Neural cell (in vitro differentiated cells): ENCODE data around the gene TSPAN31. TPM values are rescaled to one million over a fixed set of nuclear protein-coding genes. Genes with fewer than 3 reads are reported as not detected.

Experiments
- H2AFZ ChIP-seq: fragments of 200-600, 300-800 bp; sonication (generic), shearing (Covaris generic); 2 replicates; pipeline ENCODE4 v1.6.0; 2014; ENCODE audit warnings: low read depth, mild to moderate bottlenecking, antibody characterized with exemption, low read length, moderate library complexity
- H3F3A ChIP-seq: fragments of 200-600 bp; shearing (Covaris generic); 2 replicates; pipeline ENCODE4 v1.6.1; 2016; ENCODE audit warnings: mild to moderate bottlenecking, moderate library complexity, mixed read lengths, antibody characterized with exemption, low read length; ENCODE audit not compliant: insufficient read depth, poor library complexity, severe bottlenecking
- H3K27ac ChIP-seq: fragments of 200-600, 300-800 bp; sonication (generic), shearing (Covaris generic); 2 replicates; pipeline ENCODE4 v1.5.1; 2014; ENCODE audit warnings: mild to moderate bottlenecking, low read length, moderate library complexity
- H3K27me3 ChIP-seq: fragments of 300-800, 200-600 bp; sonication (generic), shearing (Covaris generic); 2 replicates; pipeline ENCODE4 v1.6.0; 2014; ENCODE audit warnings: mild to moderate bottlenecking, low read depth, low read length, moderate library complexity; ENCODE audit not compliant: insufficient read depth
- H3K36me3 ChIP-seq: fragments of 300-800, 200-600 bp; sonication (generic), shearing (Covaris generic); 2 replicates; pipeline ENCODE4 v1.5.1; 2014; ENCODE audit warnings: mild to moderate bottlenecking, antibody characterized with exemption, low read length, moderate library complexity; ENCODE audit not compliant: insufficient read depth
- H3K4me2 ChIP-seq: fragments of 300-800, 200-600 bp; sonication (generic), shearing (Covaris generic); 2 replicates; pipeline ENCODE4 v1.6.0; 2014; ENCODE audit warnings: mild to moderate bottlenecking, low read length
- H3K4me3 ChIP-seq: fragments of 300-800, 200-600 bp; sonication (generic), shearing (Covaris generic); 2 replicates; pipeline ENCODE4 v1.5.1; 2014; ENCODE audit warnings: mild to moderate bottlenecking, low read length, moderate library complexity
- H3K79me2 ChIP-seq: fragments of 200-600 bp; shearing (Covaris generic); replicated peaks from 2 replicates; pipeline ENCODE4 v1.6.0; 2014; ENCODE audit warnings: mild to moderate bottlenecking, low read length, moderate library complexity; ENCODE audit not compliant: insufficient read depth
- H3K9ac ChIP-seq: fragments of 300-800, 200-600 bp; sonication (generic), shearing (Covaris generic); 2 replicates; pipeline ENCODE4 v1.6.1; 2016; ENCODE audit warnings: mild to moderate bottlenecking, low read length, mixed read lengths
- H3K9me2 ChIP-seq: fragments of 200-600 bp; shearing (Covaris generic); 2 replicates; pipeline ENCODE4 v1.6.1; 2016; ENCODE audit warnings: mild to moderate bottlenecking, low read length, mixed read lengths; ENCODE audit not compliant: insufficient read depth
- H3K9me3 ChIP-seq: fragments of 200-600, 300-800 bp; sonication (generic), shearing (Covaris generic); 2 replicates; pipeline ENCODE4 v1.6.1; 2016; ENCODE audit warnings: mild to moderate bottlenecking, mixed run types, low read length, moderate library complexity, mixed read lengths
- H4K20me1 ChIP-seq: fragments of 200-600 bp; shearing (Covaris generic); 2 replicates; pipeline ENCODE4 v1.6.1; 2016; ENCODE audit warnings: mild to moderate bottlenecking, mixed run types; ENCODE audit not compliant: insufficient read depth
- CTCF ChIP-seq: fragments of 450-650 bp; IDR thresholded peaks from 2 replicates; pipeline ENCODE4 v1.5.1; 2014; ENCODE audit warnings: antibody characterized with exemption, mild to moderate bottlenecking, moderate library complexity; ENCODE audit not compliant: poor library complexity, severe bottlenecking
- EP300 ChIP-seq: fragments of 450-650 bp; conservative IDR thresholded peaks from 2 replicates; pipeline ENCODE4 v1.6.1; 2014; ENCODE audit warnings: antibody characterized with exemption, mild to moderate bottlenecking, moderate library complexity; ENCODE audit not compliant: poor library complexity, severe bottlenecking
- EZH2 ChIP-seq: fragments of 200-600, 300-800 bp; shearing (Covaris generic), sonication (generic); IDR thresholded peaks from 2 replicates; pipeline ENCODE4 v1.6.1; 2014; ENCODE audit warnings: antibody characterized with exemption, low read length, borderline replicate concordance, mild to moderate bottlenecking; ENCODE audit not compliant: insufficient read depth, poor library complexity, severe bottlenecking
- MXI1 ChIP-seq: fragments of 450-650 bp; conservative IDR thresholded peaks from 2 replicates; pipeline ENCODE4 v1.6.1; 2014; ENCODE audit warnings: antibody characterized with exemption, mild to moderate bottlenecking; ENCODE audit not compliant: poor library complexity, severe bottlenecking
- POLR2AphosphoS5 ChIP-seq: IDR thresholded peaks from 2 replicates; pipeline ENCODE4 v1.6.1; 2012
- RAD21 ChIP-seq: fragments of 450-650 bp; conservative IDR thresholded peaks from 2 replicates; pipeline ENCODE4 v1.6.1; 2014; ENCODE audit warnings: antibody characterized with exemption, mild to moderate bottlenecking, moderate library complexity
- REST ChIP-seq: IDR thresholded peaks from 2 replicates; pipeline ENCODE4 v1.6.1; 2012; ENCODE audit warnings: borderline replicate concordance
- SMC3 ChIP-seq: fragments of 450-650 bp; conservative IDR thresholded peaks from 2 replicates; pipeline ENCODE4 v1.6.1; 2014; ENCODE audit warnings: antibody characterized with exemption, mild to moderate bottlenecking, moderate library complexity; ENCODE audit not compliant: poor library complexity
- TAF1 ChIP-seq: IDR thresholded peaks from 2 replicates; pipeline ENCODE4 v1.6.1; 2012; ENCODE audit warnings: low read depth
- polyA plus RNA-seq: library from polyadenylated mRNA; depleted of rRNA; stranded (reverse); fragments of >200 nt; gene quantifications from 2 replicates; pipeline ENCODE4 v1.2.3, GENCODE V29; 2014

TSPAN31 gene
- polyA plus RNA-seq, 1 donor from 2014 or later: 85.3 TPM

- Histone ChIP-seq H3K36me3 (peaks cover 20% of the 10 kb centered on the region), H3K9me3 (no peaks in the 10 kb centered on the region), H4K20me1 (peaks cover 9% of the 10 kb centered on the region), H3K79me2 (no peaks in the 10 kb centered on the region), H3K27ac (no peak overlapping the region), H3K4me3 (no peak overlapping the region), H3K4me2 (no peak overlapping the region), H3K27me3 (peaks cover 69% of the 10 kb centered on the region), H3F3A (no peaks in the 10 kb centered on the region), H2AFZ (no peak overlapping the region), H3K9me2 (no peaks in the 10 kb centered on the region), H3K9ac (no peak overlapping the region)
- TF ChIP-seq SMC3: no peak
- TF ChIP-seq RAD21: no peak
- no peak for TF ChIP-seq TAF1
- no peak for TF ChIP-seq REST
- TF ChIP-seq EZH2: no peak
- TF ChIP-seq POLR2AphosphoS5: no peak
- TF ChIP-seq MXI1: no peak
- no peak for TF ChIP-seq CTCF
- no peak for TF ChIP-seq EP300
These were observed 13.3 kb upstream of the TSPAN31 start for GRCh38 chr12:57731411-57732080.

- H4K20me1 ChIP-seq: peaks cover 17% of the 10 kb centered on the region
- peaks cover 69% of the 10 kb centered on the region for H3K27me3 ChIP-seq
- no peaks in the 10 kb centered on the region for H3K79me2 ChIP-seq
- no peak overlapping the region for H3K4me2 ChIP-seq
- no peak overlapping the region for H2AFZ ChIP-seq
- no peak overlapping the region for H3K27ac ChIP-seq
- no peaks in the 10 kb centered on the region for H3F3A ChIP-seq
- H3K36me3 ChIP-seq: peaks cover 17% of the 10 kb centered on the region
- H3K9me2 ChIP-seq: no peaks in the 10 kb centered on the region
- H3K9ac ChIP-seq: no peak overlapping the region
- no peak overlapping the region for H3K4me3 ChIP-seq
- TF ChIP-seq CTCF: no peak
- no peak for TF ChIP-seq SMC3
- TF ChIP-seq MXI1: no peak
- no peak for TF ChIP-seq EP300
- no peak for TF ChIP-seq POLR2AphosphoS5
- no peak for TF ChIP-seq RAD21
- TF ChIP-seq TAF1: no peak
- no peak for TF ChIP-seq REST
- TF ChIP-seq EZH2: no peak
- H3K9me3 ChIP-seq: no peaks in the 10 kb centered on the region
These were observed 12.6 kb upstream of the TSPAN31 start for GRCh38 chr12:57732270-57732669.
